ENCODE results near the gene GAGE12D. TPM values are rescaled to one million over a fixed set of nuclear protein-coding genes. Genes with fewer than 3 reads are reported as not detected.
"Not testable (repeated sequence)": the region's sequence is repeated elsewhere in the genome, so short reads cannot be mapped to it uniquely, and the experiment has no call there.

Gene GAGE12D
- total and polyA plus RNA-seq, 2 of the 4 experiments (the other 2 are of a cell fraction): not detected

GRCh38 chrX:49568728-49569127 is 27.2 kb downstream of the GAGE12D start:
- H2AFZ ChIP-seq (replicated peaks; ENCODE audit: low read length, poor library complexity); H3K9ac ChIP-seq (ENCODE audit: low read depth, low read length); H3K4me3 ChIP-seq (ENCODE audit: insufficient read depth, low read depth, low read length); H3K56ac ChIP-seq (ENCODE audit: extremely low read depth, insufficient read depth, low read length); H2AK5ac ChIP-seq (ENCODE audit: low read depth, low read length); H3K27ac ChIP-seq (ENCODE audit: insufficient read depth, low read length); H2BK120ac ChIP-seq (ENCODE audit: low read depth, low read length); H4K20me1 ChIP-seq (ENCODE audit: insufficient read depth, low read length); H3K9me3 ChIP-seq (ENCODE audit: control insufficient read depth, insufficient read depth, low read length); POLR2A ChIA-PET (ENCODE audit: unreplicated experiment); H4K91ac ChIP-seq (ENCODE audit: insufficient read depth, low read depth, low read length); H2BK5ac ChIP-seq (ENCODE audit: low read depth, low read length, poor library complexity, severe bottlenecking); in situ Hi-C loops (cut with MboI; ENCODE audit: low sequenced_read_pairs); H3K36me3 ChIP-seq (ENCODE audit: control insufficient read depth, insufficient read depth, low read length); H2AK9ac ChIP-seq (replicated peaks; ENCODE audit: low read depth, low read length, poor library complexity); H2BK20ac ChIP-seq (ENCODE audit: low read depth, low read length); ATAC-seq (ENCODE audit: low read depth); H3K4me1 ChIP-seq (ENCODE audit: control insufficient read depth, insufficient read depth, low read length); H3K14ac ChIP-seq (replicated peaks; ENCODE audit: low read depth, low read length); H3K9me1 ChIP-seq (ENCODE audit: insufficient read depth, low read length); H2BK15ac ChIP-seq (ENCODE audit: low read depth, low read length); intact Hi-C loops (cut with micrococcal nuclease); H3K18ac ChIP-seq (ENCODE audit: low read depth, low read length); H4K8ac ChIP-seq (ENCODE audit: low read depth in 2 of 2, low read length in 2 of 2); H3K4ac ChIP-seq (ENCODE audit: low read depth, low read length); H3K4me2 ChIP-seq (ENCODE audit: low read depth, low read length); H3K23ac ChIP-seq (ENCODE audit: low read depth, low read length); dilution Hi-C loops (cut with HindIII; ENCODE audit: low sequenced_read_pairs, unreplicated experiment); BruUV-seq (replicated peaks); H3K27me3 ChIP-seq (ENCODE audit: control insufficient read depth, insufficient read depth, low read length); H4K5ac ChIP-seq (ENCODE audit: low read depth, low read length); H3K79me1 ChIP-seq (ENCODE audit: low read depth in 1 of 2, low read length in 2 of 2); DNase-seq; CTCF ChIA-PET: not testable (repeated sequence)
- no CpG with 5 or more reads among the region's 11 CpGs for WGBS, 2 experiments (ENCODE audit: extremely low coverage in 2 of 2, insufficient read length in 1 of 2)

GRCh38 chrX:49569152-49569551 is 27.6 kb downstream of the GAGE12D start:
- ATAC-seq (ENCODE audit: low read depth); H2AFZ ChIP-seq (replicated peaks; ENCODE audit: low read length, poor library complexity); H3K27me3 ChIP-seq (ENCODE audit: control insufficient read depth, insufficient read depth, low read length); H3K9me3 ChIP-seq (ENCODE audit: control insufficient read depth, insufficient read depth, low read length); H2BK15ac ChIP-seq (ENCODE audit: low read depth, low read length); H2AK9ac ChIP-seq (replicated peaks; ENCODE audit: low read depth, low read length, poor library complexity); H3K4me1 ChIP-seq (ENCODE audit: control insufficient read depth, insufficient read depth, low read length); H3K9ac ChIP-seq (ENCODE audit: low read depth, low read length); H4K20me1 ChIP-seq (ENCODE audit: insufficient read depth, low read length); H2BK20ac ChIP-seq (ENCODE audit: low read depth, low read length); H3K36me3 ChIP-seq (ENCODE audit: control insufficient read depth, insufficient read depth, low read length); H3K18ac ChIP-seq (ENCODE audit: low read depth, low read length); H2BK5ac ChIP-seq (ENCODE audit: low read depth, low read length, poor library complexity, severe bottlenecking); H3K4ac ChIP-seq (ENCODE audit: low read depth, low read length); dilution Hi-C loops (cut with HindIII; ENCODE audit: low sequenced_read_pairs, unreplicated experiment); H4K5ac ChIP-seq (ENCODE audit: low read depth, low read length); in situ Hi-C loops (cut with MboI; ENCODE audit: low sequenced_read_pairs); intact Hi-C loops (cut with micrococcal nuclease); POLR2A ChIA-PET (ENCODE audit: unreplicated experiment); H3K79me1 ChIP-seq (ENCODE audit: low read depth in 1 of 2, low read length in 2 of 2); H2BK120ac ChIP-seq (ENCODE audit: low read depth, low read length); H2AK5ac ChIP-seq (ENCODE audit: low read depth, low read length); H3K56ac ChIP-seq (ENCODE audit: extremely low read depth, insufficient read depth, low read length); H3K9me1 ChIP-seq (ENCODE audit: insufficient read depth, low read length); CTCF ChIA-PET; BruUV-seq (replicated peaks); H3K27ac ChIP-seq (ENCODE audit: insufficient read depth, low read length); H3K23ac ChIP-seq (ENCODE audit: low read depth, low read length); H3K4me3 ChIP-seq (ENCODE audit: insufficient read depth, low read depth, low read length); DNase-seq; H4K91ac ChIP-seq (ENCODE audit: insufficient read depth, low read depth, low read length); H4K8ac ChIP-seq (ENCODE audit: low read depth in 2 of 2, low read length in 2 of 2); H3K14ac ChIP-seq (replicated peaks; ENCODE audit: low read depth, low read length); H3K4me2 ChIP-seq (ENCODE audit: low read depth, low read length): not testable (repeated sequence)
- no CpG with 5 or more reads among the region's 13 CpGs for WGBS, 2 experiments (ENCODE audit: extremely low coverage in 2 of 2, insufficient read length in 1 of 2)
